HL-60 (cell line): Measurements from ENCODE around the gene TBC1D7.

Experiments
- POLR2AphosphoS5 ChIP-seq: IDR thresholded peaks from 2 replicates; pipeline ENCODE4 v1.6.1; 2012; ENCODE audit warnings: low read depth
- TF ChIP-seq, protein P1 (sequence below): IDR thresholded peaks from one replicate; pipeline ENCODE4 v1.5.1; 2011; ENCODE audit warnings: low read length, control low read depth, inconsistent platforms; ENCODE audit not compliant: insufficient read depth

DNA sequence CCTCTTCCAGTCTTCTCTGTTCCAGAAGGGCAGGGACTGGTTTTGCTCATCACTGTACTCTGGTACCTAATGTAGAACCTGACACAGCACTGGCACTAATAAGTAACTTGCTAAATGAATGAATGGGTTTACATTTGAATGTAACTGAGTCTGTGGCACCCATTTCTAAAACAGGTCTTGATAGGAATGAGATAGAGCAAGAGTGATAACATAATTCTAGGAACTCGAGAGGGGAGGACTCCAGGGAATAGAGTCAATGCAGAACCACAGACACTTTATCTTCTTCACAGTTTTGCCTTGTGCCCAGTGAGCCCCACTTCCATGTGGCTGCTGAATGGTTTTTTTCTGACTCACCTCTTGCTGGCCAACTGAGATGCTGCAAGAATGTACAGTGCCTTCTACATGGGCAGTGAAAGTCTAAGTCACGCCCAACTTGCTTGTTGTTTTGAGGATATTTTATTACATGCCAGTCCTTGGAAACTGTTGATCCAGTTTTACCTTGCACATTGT, 61.1 kb downstream of the TBC1D7 start:
- TF ChIP-seq POLR2AphosphoS5, result no peak
- TF ChIP-seq, protein P1, sequence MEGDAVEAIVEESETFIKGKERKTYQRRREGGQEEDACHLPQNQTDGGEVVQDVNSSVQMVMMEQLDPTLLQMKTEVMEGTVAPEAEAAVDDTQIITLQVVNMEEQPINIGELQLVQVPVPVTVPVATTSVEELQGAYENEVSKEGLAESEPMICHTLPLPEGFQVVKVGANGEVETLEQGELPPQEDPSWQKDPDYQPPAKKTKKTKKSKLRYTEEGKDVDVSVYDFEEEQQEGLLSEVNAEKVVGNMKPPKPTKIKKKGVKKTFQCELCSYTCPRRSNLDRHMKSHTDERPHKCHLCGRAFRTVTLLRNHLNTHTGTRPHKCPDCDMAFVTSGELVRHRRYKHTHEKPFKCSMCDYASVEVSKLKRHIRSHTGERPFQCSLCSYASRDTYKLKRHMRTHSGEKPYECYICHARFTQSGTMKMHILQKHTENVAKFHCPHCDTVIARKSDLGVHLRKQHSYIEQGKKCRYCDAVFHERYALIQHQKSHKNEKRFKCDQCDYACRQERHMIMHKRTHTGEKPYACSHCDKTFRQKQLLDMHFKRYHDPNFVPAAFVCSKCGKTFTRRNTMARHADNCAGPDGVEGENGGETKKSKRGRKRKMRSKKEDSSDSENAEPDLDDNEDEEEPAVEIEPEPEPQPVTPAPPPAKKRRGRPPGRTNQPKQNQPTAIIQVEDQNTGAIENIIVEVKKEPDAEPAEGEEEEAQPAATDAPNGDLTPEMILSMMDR, result no peak
